Gastroesophageal sphincter (tissue), 3 donors: ENCODE measurements around the gene TARDBP.

Experiments used
- CTCF ChIP-seq, 4 experiments: fragments of 200-600 bp in 2 of 4; fragments of 450-650 bp in 2 of 4; sonication (generic) in 1 of 4; IDR thresholded peaks; one replicate each; pipeline ENCODE4 v1.5.1; 2017 to 2019; ENCODE audit warnings: antibody characterized with exemption in 4 of 4, mild to moderate bottlenecking in 2 of 4, moderate library complexity in 2 of 4
- POLR2A ChIP-seq, 2 donors: fragments of 450-650 bp; IDR thresholded peaks; one replicate each; pipeline ENCODE4 v1.6.1; 2017; ENCODE audit warnings: antibody characterized with exemption in 2 of 2, mild to moderate bottlenecking in 2 of 2, moderate library complexity in 1 of 2
- POLR2AphosphoS5 ChIP-seq: sonication (generic); formaldehyde crosslinking; IDR thresholded peaks from one replicate; pipeline ENCODE4 v1.6.1; 2017; ENCODE audit warnings: antibody characterized with exemption

GRCh38 chr1:11031624-11032262 lies 19.3 kb downstream of the TARDBP start:
- no peak for TF ChIP-seq POLR2AphosphoS5
- TF ChIP-seq POLR2A (IDR thresholded peaks at IDR 0.05): no peak
- TF ChIP-seq CTCF (IDR thresholded peaks at IDR 0.05): no peak
